Measurements from ENCODE around the gene DEDD. TPM values are rescaled to one million over a fixed set of nuclear protein-coding genes. Genes with fewer than 3 reads are reported as not detected.

DEDD gene
- total and polyA plus RNA-seq, 2 of the 4 experiments (the other 2 are of a cell fraction): 40.2 to 47.9 TPM

DNA sequence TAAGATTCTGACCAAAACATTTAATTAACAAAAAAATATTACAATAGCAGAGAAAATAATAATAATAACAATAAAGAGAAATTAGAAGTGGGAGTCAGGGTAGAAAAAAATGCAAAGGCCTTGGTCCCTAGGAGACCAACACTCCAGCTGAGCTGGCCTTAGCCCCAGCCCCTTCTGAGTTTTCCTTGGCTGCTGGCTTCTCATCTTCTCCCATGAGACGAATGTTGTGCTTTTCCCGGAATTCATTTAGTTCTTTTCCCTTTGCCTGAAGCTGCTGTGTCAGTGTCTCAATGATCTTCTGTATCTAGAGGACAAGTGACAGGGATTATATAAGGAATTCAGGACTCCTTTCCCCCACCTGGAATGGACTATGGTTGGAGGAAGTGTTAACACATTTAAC is 31.9 kb downstream of the DEDD start:
- H2BK15ac ChIP-seq (ENCODE audit: low read depth, low read length): no peak overlapping the region
- no peak overlapping the region for H3K4ac ChIP-seq (ENCODE audit: low read depth, low read length)
- no peak overlapping the region for H4K5ac ChIP-seq (ENCODE audit: low read depth, low read length)
- in situ Hi-C loops (cut with MboI; ENCODE audit: low sequenced_read_pairs): no loop called here
- no peak overlapping the region for H2AK9ac ChIP-seq (replicated peaks; ENCODE audit: low read depth, low read length, poor library complexity)
- ChIA-PET POLR2A (ENCODE audit: unreplicated experiment) (no interaction called here), CTCF (interaction anchor here (0.9 to 2.4 kb wide), 2 partner anchors 17 to 103 kb away, joined by 3 to 9 read pairs; partner anchors contain the start of genes NIT1 and PFDN2)
- H3K9me3 ChIP-seq (ENCODE audit: control insufficient read depth, insufficient read depth, low read length): no peaks in the 10 kb centered on the region
- no peak overlapping the region for H2AFZ ChIP-seq (replicated peaks; ENCODE audit: low read length, poor library complexity)
- no peak overlapping the region for H2BK5ac ChIP-seq (ENCODE audit: low read depth, low read length, poor library complexity, severe bottlenecking)
- no peak overlapping the region for H2BK120ac ChIP-seq (ENCODE audit: low read depth, low read length)
- no peak overlapping the region for H3K4me2 ChIP-seq (ENCODE audit: low read depth, low read length)
- ATAC-seq (ENCODE audit: low read depth) (no peak), DNase-seq (no peak)
- no peaks in the 10 kb centered on the region for H3K27me3 ChIP-seq (ENCODE audit: control insufficient read depth, insufficient read depth, low read length)
- no peak overlapping the region for H2AK5ac ChIP-seq (ENCODE audit: low read depth, low read length)
- H4K91ac ChIP-seq (ENCODE audit: insufficient read depth, low read depth, low read length): no peak overlapping the region
- no peak overlapping the region for H4K8ac ChIP-seq (ENCODE audit: low read depth in 2 of 2, low read length in 2 of 2)
- dilution Hi-C loops (cut with HindIII; ENCODE audit: low sequenced_read_pairs, unreplicated experiment): no loop called here
- H3K4me3 ChIP-seq (ENCODE audit: insufficient read depth, low read depth, low read length): no peak overlapping the region
- no peaks in the 10 kb centered on the region for H3K9me1 ChIP-seq (ENCODE audit: insufficient read depth, low read length)
- H3K36me3 ChIP-seq (ENCODE audit: control insufficient read depth, insufficient read depth, low read length): peaks cover 13% of the 10 kb centered on the region
- H3K9ac ChIP-seq (ENCODE audit: low read depth, low read length): no peak overlapping the region
- peaks cover 5% of the 10 kb centered on the region; the same call in 1 of the 2 replicates for H3K4me1 ChIP-seq (ENCODE audit: control insufficient read depth, insufficient read depth, low read length)
- H2BK20ac ChIP-seq (ENCODE audit: low read depth, low read length): no peak overlapping the region
- no TSS peak for BruUV-seq (replicated peaks)
- TF ChIP-seq MXI1 (IDR thresholded peaks at IDR 0.05; ENCODE audit: borderline replicate concordance, low read depth, low read length) (no peak), CEBPB (IDR thresholded peaks at IDR 0.05; ENCODE audit: low read depth, low read length) (no peak), POLR2A (IDR thresholded peaks at IDR 0.05; ENCODE audit: low read depth, low read length) (no peak), NFE2L2 (IDR thresholded peaks at IDR 0.05; ENCODE audit: low read depth, low read length) (no peak), MAFK (IDR thresholded peaks at IDR 0.05; ENCODE audit: low read depth, low read length) (no peak), CTCF (conservative IDR thresholded peaks at IDR 0.05; ENCODE audit: low read depth, low read length) (no peak), USF2 (IDR thresholded peaks at IDR 0.05; ENCODE audit: low read depth, low read length) (no peak), FOS (IDR thresholded peaks at IDR 0.05; ENCODE audit: low read depth, low read length) (no peak), RCOR1 (IDR thresholded peaks at IDR 0.05; ENCODE audit: insufficient replicate concordance, low read length) (no peak), RFX5 (IDR thresholded peaks at IDR 0.05; ENCODE audit: low read depth, low read length) (no peak), RAD21 (IDR thresholded peaks at IDR 0.05; ENCODE audit: low read length) (no peak), MAZ (IDR thresholded peaks at IDR 0.05; ENCODE audit: borderline replicate concordance, low read depth, low read length) (no peak), SMC3 (IDR thresholded peaks at IDR 0.05; ENCODE audit: low read depth, low read length) (no peak), CHD1 (IDR thresholded peaks at IDR 0.05; ENCODE audit: low read depth, low read length) (no peak), BHLHE40 (IDR thresholded peaks at IDR 0.05; ENCODE audit: low read depth, low read length) (no peak)
- TF ChIP-seq, protein P1, sequence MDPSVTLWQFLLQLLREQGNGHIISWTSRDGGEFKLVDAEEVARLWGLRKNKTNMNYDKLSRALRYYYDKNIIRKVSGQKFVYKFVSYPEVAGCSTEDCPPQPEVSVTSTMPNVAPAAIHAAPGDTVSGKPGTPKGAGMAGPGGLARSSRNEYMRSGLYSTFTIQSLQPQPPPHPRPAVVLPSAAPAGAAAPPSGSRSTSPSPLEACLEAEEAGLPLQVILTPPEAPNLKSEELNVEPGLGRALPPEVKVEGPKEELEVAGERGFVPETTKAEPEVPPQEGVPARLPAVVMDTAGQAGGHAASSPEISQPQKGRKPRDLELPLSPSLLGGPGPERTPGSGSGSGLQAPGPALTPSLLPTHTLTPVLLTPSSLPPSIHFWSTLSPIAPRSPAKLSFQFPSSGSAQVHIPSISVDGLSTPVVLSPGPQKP (IDR thresholded peaks at IDR 0.05; ENCODE audit: borderline replicate concordance, low read depth, low read length): no peak
- H4K20me1 ChIP-seq (ENCODE audit: insufficient read depth, low read length): peaks cover 29% of the 10 kb centered on the region
- intact Hi-C loops (cut with micrococcal nuclease): no loop called here
- H3K23ac ChIP-seq (ENCODE audit: low read depth, low read length): no peak overlapping the region
- WGBS, 2 experiments (ENCODE audit: extremely low coverage in 2 of 2, insufficient read length in 1 of 2): no CpG with 5 or more reads among the region's 2 CpGs
- H3K18ac ChIP-seq (ENCODE audit: low read depth, low read length): no peak overlapping the region
- H3K14ac ChIP-seq (replicated peaks; ENCODE audit: low read depth, low read length): no peak overlapping the region
- peaks cover 7 to 26% of the 10 kb centered on the region in 2 experiments for H3K79me1 ChIP-seq (ENCODE audit: low read depth in 1 of 2, low read length in 2 of 2)
- no peak overlapping the region for H3K27ac ChIP-seq (ENCODE audit: insufficient read depth, low read length)
- no peak overlapping the region for H3K56ac ChIP-seq (ENCODE audit: extremely low read depth, insufficient read depth, low read length)
